K562 (cell line): ENCODE measurements around the gene TCF23. TPM values are rescaled to one million over a fixed set of nuclear protein-coding genes. Genes with fewer than 3 reads are reported as not detected.

Experiments used
- BHLHE40 ChIP-seq: IDR thresholded peaks from 2 replicates; pipeline ENCODE4 v1.6.1; 2011; ENCODE audit warnings: low read length, improper control_type of control experiment
- CBX1 ChIP-seq: sonication (generic); IDR thresholded peaks from 2 replicates; pipeline ENCODE4 v1.6.1; 2016; ENCODE audit warnings: antibody characterized with exemption, low read depth, mild to moderate bottlenecking
- CEBPB ChIP-seq: fragments of 450-650 bp; IDR thresholded peaks from 2 replicates; pipeline ENCODE4 v1.6.1; 2016; ENCODE audit warnings: missing genetic modification characterization, missing compliant biosample characterization
- EP400 ChIP-seq: fragments of 450-650 bp; IDR thresholded peaks from 2 replicates; pipeline ENCODE4 v1.6.1; 2017; ENCODE audit warnings: antibody characterized with exemption, mild to moderate bottlenecking, moderate library complexity
- HDAC8 ChIP-seq: fragments of 450-650 bp; IDR thresholded peaks from 2 replicates; pipeline ENCODE4 v1.6.1; 2016; ENCODE audit warnings: mild to moderate bottlenecking, missing genetic modification characterization, moderate library complexity, missing compliant biosample characterization
- MEIS2 ChIP-seq: fragments of 450-650 bp; IDR thresholded peaks from 2 replicates; pipeline ENCODE4 v1.6.1; 2014; ENCODE audit warnings: mild to moderate bottlenecking; ENCODE audit not compliant: partially characterized antibody
- PPARD ChIP-seq: fragments of 250-450 bp; sonication (Bioruptor Pico); IDR thresholded peaks from 2 replicates; pipeline ENCODE4 v1.8.0; 2022; ENCODE audit warnings: inconsistent platforms, mild to moderate bottlenecking, moderate library complexity
- SMC3 ChIP-seq: conservative IDR thresholded peaks from 2 replicates; pipeline ENCODE4 v1.6.1; 2011; ENCODE audit warnings: low read depth, low read length, improper control_type of control experiment; ENCODE audit not compliant: insufficient read depth
- SRSF7 ChIP-seq: fragments of 200-400 bp; formaldehyde crosslinking; optimal IDR thresholded peaks from 2 replicates; pipeline ENCODE3; 2017; ENCODE audit warnings: mild to moderate bottlenecking, low read depth, low read length
- polyA plus RNA-seq, 8 experiments: library from polyadenylated mRNA; depleted of rRNA in 4 of 8; stranded (reverse) in 5 of 8; unstranded in 3 of 8; fragments of >200 nt; fragmentation: Nextera tagmentation in 2 of 8; fragmentation: Illumina TruSeq in 1 of 8; extraction: Ambion mirVana in 2 of 8; extraction: Trizol in 1 of 8; gene quantifications; 2 replicates each; pipeline versions ENCODE4 v1.2.1 to v1.2.3, GENCODE V29; 2011 to 2014; ENCODE audit warnings: inconsistent platforms in 1 of 8, missing spikeins in 1 of 8
- total RNA-seq, 7 experiments: library from RNA; depleted of rRNA in 6 of 7; stranded (reverse); fragments of >200 nt in 6 of 7; fragmentation: Illumina TruSeq in 2 of 7; extraction: Trizol in 2 of 7; gene quantifications; 2 replicates each; pipeline versions ENCODE4 v1.2.1 to v1.2.3, GENCODE V29; 2011 to 2021; ENCODE audit warnings: low replicate concordance in 1 of 7
- TF ChIP-seq, protein P1 (sequence below), 2 experiments: fragments of 450-650 bp; formaldehyde crosslinking in 1 of 2; IDR thresholded peaks; 2 replicates each; pipeline versions ENCODE4 v1.4.0 to v1.6.1; 2014 to 2020; ENCODE audit warnings: mild to moderate bottlenecking in 2 of 2, borderline replicate concordance in 1 of 2, low read depth in 1 of 2
- TF ChIP-seq, protein P2 (sequence below): fragments of 450-650 bp; formaldehyde crosslinking; IDR thresholded peaks from 2 replicates; pipeline ENCODE4 v1.4.0; 2020; ENCODE audit warnings: mild to moderate bottlenecking, moderate library complexity
- TF ChIP-seq, protein P3 (sequence below): sonication (generic); formaldehyde crosslinking; IDR thresholded peaks from 2 replicates; pipeline ENCODE4 v1.5.0; 2020; ENCODE audit warnings: missing genetic modification reagents
- TF ChIP-seq, protein P4 (sequence below): fragments of 450-650 bp; formaldehyde crosslinking; IDR thresholded peaks from 2 replicates; pipeline ENCODE4 v1.4.0; 2020; ENCODE audit warnings: mild to moderate bottlenecking, moderate library complexity

Gene TCF23
- total and polyA plus RNA-seq, 9 of the 15 experiments (the other 6 are each of a cell fraction or from before 2014, with no cell fraction given) = 0.07 TPM; not detected in 8

DNA sequence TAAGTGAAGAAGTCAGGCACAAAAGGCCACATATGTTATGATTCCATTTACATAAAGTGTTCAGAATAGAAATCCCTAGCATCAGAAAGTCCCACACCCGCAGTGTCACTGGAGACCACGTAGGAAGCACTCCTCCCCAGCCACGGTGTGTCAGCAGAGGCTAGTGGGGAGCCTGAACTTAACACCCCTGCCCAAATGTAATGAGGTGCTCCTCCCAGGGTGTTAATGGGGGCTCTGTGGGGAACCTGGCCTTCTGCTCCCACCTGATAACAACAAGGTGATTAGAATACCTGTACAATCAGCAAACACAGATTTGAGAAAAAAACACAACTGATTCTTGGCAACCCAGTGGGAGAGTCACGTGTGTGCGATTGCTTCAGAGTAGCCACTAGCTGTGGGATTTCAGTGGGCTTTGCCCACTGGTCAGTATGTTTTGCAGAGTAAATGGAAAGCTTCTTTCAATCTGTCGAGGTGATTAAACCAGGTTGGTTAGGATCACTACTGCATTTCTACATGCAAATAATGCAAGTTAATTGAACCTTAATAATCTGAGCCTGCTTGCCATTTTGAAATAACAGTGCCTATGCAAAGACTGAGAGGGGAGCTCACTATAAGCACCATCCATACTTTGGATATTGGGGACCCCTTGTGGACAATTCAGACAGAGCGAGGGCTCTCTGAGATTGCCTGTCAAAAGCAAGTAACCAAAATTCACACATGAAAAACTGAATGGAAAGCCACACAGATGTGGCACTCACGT lies 42.4 kb downstream of the TCF23 start (continued):
- TF ChIP-seq, protein P1, sequence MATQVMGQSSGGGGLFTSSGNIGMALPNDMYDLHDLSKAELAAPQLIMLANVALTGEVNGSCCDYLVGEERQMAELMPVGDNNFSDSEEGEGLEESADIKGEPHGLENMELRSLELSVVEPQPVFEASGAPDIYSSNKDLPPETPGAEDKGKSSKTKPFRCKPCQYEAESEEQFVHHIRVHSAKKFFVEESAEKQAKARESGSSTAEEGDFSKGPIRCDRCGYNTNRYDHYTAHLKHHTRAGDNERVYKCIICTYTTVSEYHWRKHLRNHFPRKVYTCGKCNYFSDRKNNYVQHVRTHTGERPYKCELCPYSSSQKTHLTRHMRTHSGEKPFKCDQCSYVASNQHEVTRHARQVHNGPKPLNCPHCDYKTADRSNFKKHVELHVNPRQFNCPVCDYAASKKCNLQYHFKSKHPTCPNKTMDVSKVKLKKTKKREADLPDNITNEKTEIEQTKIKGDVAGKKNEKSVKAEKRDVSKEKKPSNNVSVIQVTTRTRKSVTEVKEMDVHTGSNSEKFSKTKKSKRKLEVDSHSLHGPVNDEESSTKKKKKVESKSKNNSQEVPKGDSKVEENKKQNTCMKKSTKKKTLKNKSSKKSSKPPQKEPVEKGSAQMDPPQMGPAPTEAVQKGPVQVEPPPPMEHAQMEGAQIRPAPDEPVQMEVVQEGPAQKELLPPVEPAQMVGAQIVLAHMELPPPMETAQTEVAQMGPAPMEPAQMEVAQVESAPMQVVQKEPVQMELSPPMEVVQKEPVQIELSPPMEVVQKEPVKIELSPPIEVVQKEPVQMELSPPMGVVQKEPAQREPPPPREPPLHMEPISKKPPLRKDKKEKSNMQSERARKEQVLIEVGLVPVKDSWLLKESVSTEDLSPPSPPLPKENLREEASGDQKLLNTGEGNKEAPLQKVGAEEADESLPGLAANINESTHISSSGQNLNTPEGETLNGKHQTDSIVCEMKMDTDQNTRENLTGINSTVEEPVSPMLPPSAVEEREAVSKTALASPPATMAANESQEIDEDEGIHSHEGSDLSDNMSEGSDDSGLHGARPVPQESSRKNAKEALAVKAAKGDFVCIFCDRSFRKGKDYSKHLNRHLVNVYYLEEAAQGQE (IDR thresholded peaks at IDR 0.05; ENCODE audit: borderline replicate concordance) = peak; percentile 85
- TF ChIP-seq, protein P1 (CRISPR knock-in tag; IDR thresholded peaks at IDR 0.05; ENCODE audit: low read depth) = no peak
- no peak for TF ChIP-seq SRSF7
- TF ChIP-seq EP400 = 0 out of 2 replicates have a peak, but pooled peaks have one; percentile 25
- TF ChIP-seq, protein P2, sequence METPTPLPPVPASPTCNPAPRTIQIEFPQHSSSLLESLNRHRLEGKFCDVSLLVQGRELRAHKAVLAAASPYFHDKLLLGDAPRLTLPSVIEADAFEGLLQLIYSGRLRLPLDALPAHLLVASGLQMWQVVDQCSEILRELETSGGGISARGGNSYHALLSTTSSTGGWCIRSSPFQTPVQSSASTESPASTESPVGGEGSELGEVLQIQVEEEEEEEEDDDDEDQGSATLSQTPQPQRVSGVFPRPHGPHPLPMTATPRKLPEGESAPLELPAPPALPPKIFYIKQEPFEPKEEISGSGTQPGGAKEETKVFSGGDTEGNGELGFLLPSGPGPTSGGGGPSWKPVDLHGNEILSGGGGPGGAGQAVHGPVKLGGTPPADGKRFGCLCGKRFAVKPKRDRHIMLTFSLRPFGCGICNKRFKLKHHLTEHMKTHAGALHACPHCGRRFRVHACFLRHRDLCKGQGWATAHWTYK (CRISPR knock-in tag) = no peak
- TF ChIP-seq CBX1 = no peak
- peak; percentile 76 for TF ChIP-seq CEBPB (tag)
- TF ChIP-seq MEIS2 = peak; percentile 11
- TF ChIP-seq SMC3 = peak; percentile 83
- TF ChIP-seq, protein P3, sequence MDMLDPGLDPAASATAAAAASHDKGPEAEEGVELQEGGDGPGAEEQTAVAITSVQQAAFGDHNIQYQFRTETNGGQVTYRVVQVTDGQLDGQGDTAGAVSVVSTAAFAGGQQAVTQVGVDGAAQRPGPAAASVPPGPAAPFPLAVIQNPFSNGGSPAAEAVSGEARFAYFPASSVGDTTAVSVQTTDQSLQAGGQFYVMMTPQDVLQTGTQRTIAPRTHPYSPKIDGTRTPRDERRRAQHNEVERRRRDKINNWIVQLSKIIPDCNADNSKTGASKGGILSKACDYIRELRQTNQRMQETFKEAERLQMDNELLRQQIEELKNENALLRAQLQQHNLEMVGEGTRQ = 0 out of 2 replicates have a peak, but pooled peaks have one; percentile 3
- TF ChIP-seq, protein P4, sequence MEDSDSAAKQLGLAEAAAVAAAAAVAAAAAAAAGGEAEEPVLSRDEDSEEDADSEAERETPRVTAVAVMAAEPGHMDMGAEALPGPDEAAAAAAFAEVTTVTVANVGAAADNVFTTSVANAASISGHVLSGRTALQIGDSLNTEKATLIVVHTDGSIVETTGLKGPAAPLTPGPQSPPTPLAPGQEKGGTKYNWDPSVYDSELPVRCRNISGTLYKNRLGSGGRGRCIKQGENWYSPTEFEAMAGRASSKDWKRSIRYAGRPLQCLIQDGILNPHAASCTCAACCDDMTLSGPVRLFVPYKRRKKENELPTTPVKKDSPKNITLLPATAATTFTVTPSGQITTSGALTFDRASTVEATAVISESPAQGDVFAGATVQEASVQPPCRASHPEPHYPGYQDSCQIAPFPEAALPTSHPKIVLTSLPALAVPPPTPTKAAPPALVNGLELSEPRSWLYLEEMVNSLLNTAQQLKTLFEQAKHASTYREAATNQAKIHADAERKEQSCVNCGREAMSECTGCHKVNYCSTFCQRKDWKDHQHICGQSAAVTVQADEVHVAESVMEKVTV (CRISPR knock-in tag) = peak; percentile 89
- no peak for TF ChIP-seq HDAC8
- TF ChIP-seq PPARD = no peak
- no peak for TF ChIP-seq BHLHE40
